Sigmoid colon (tissue), 4 donors: ENCODE results near the gene FHIP1A.

Experiments used
- EP300 ChIP-seq, 4 donors: sonication (generic); formaldehyde crosslinking; IDR thresholded peaks; one replicate each; pipeline ENCODE4 v1.6.1; 2017; ENCODE audit warnings: antibody characterized with exemption in 4 of 4
- POLR2A ChIP-seq, 2 donors: fragments of 450-650 bp; IDR thresholded peaks; one replicate each; pipeline ENCODE4 v1.6.1; 2016; ENCODE audit warnings: antibody characterized with exemption in 2 of 2, mild to moderate bottlenecking in 2 of 2, moderate library complexity in 2 of 2
- POLR2AphosphoS5 ChIP-seq, 4 donors: sonication (generic); formaldehyde crosslinking; IDR thresholded peaks; one replicate each; pipeline ENCODE4 v1.6.1; 2017; ENCODE audit warnings: antibody characterized with exemption in 4 of 4
- TF ChIP-seq, protein P1 (sequence below), 4 experiments: fragments of 450-650 bp in 3 of 4; fragments of 200-600 bp in 1 of 4; IDR thresholded peaks; one replicate each; pipeline ENCODE4 v1.5.1; 2016 to 2019; ENCODE audit warnings: antibody characterized with exemption in 4 of 4, mild to moderate bottlenecking in 3 of 4, moderate library complexity in 2 of 4

DNA sequence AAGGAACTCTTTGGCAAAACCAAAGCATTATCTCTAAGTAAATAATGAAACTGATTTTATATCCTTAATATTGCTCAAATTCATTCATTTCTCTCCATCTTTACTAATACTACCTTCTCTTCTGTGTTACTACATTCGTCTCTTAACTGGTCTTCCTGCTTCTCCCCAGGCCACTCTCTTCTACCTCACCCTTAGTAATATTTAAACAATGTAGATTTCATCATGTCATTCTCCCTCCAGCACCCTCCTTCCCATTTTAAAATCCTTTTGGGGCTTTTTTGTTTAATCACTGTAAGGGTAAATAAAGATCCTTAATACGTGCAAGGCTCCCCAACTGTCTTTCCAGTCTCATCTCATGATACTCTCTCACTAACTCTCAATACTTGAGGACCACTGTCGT, 19.4 kb downstream of the FHIP1A start:
- TF ChIP-seq POLR2A (IDR thresholded peaks at IDR 0.05): no peak
- TF ChIP-seq, protein P1, sequence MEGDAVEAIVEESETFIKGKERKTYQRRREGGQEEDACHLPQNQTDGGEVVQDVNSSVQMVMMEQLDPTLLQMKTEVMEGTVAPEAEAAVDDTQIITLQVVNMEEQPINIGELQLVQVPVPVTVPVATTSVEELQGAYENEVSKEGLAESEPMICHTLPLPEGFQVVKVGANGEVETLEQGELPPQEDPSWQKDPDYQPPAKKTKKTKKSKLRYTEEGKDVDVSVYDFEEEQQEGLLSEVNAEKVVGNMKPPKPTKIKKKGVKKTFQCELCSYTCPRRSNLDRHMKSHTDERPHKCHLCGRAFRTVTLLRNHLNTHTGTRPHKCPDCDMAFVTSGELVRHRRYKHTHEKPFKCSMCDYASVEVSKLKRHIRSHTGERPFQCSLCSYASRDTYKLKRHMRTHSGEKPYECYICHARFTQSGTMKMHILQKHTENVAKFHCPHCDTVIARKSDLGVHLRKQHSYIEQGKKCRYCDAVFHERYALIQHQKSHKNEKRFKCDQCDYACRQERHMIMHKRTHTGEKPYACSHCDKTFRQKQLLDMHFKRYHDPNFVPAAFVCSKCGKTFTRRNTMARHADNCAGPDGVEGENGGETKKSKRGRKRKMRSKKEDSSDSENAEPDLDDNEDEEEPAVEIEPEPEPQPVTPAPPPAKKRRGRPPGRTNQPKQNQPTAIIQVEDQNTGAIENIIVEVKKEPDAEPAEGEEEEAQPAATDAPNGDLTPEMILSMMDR (IDR thresholded peaks at IDR 0.05): no peak
- no peak for TF ChIP-seq POLR2AphosphoS5 (IDR thresholded peaks at IDR 0.05)
- no peak for TF ChIP-seq EP300 (IDR thresholded peaks at IDR 0.05)
